ENCODE data around the gene NATD1.
"Not testable (repeated sequence)": the region's sequence is repeated elsewhere in the genome, so short reads cannot be mapped to it uniquely, and the experiment has no call there.

Gene NATD1

DNA sequence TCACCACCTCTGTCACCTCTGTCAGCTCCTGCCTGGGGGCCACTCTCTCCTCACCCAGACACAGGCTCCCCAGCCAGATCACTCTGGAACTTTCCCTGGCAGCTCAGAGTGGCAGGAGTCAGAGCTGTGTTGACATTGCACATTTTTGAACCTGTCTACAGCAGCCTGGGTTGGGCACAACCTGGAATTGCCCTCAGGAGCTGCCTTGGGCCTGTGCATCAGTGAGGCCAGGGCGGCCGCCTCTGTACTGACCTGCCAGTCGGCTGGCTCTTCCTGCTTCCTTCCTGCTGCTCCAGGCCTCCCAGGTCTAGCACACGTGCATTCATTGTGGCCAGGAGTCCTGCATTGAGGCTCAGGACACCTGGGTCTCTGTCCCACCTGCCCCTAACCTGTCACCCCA lies 25.1 kb downstream of the NATD1 start:
- Histone ChIP-seq H3K9me3 (no peaks in the 10 kb centered on the region), H3K27ac (no peak overlapping the region), H3K4me3 (no peak overlapping the region), H3K36me3 (no peaks in the 10 kb centered on the region), H3K27me3 (no peaks in the 10 kb centered on the region), H3K4me1 (no peaks in the 10 kb centered on the region)
- intact Hi-C loops (cut with DNase I; ENCODE audit: low total_unique reads): no loop called here
- no peak for TF ChIP-seq CTCF (IDR thresholded peaks at IDR 0.05)
- DNase-seq: no peak

GRCh38 chr17:21227277-21227676 lies 25.9 kb downstream of the NATD1 start:
- DNase-seq; H3K9me3 ChIP-seq; H3K36me3 ChIP-seq; H3K4me3 ChIP-seq; intact Hi-C loops (cut with DNase I; ENCODE audit: low total_unique reads); H3K27me3 ChIP-seq; H3K27ac ChIP-seq; H3K4me1 ChIP-seq: not testable (repeated sequence)

- H3K9me3 ChIP-seq: no peaks in the 10 kb centered on the region
- peaks cover 0 to 23% (median 3%) of the 10 kb centered on the region in 3 donors for H3K36me3 ChIP-seq
- H3K4me3 ChIP-seq: no peak overlapping the region
- H3K27ac ChIP-seq: no peak overlapping the region
- no peaks in the 10 kb centered on the region for H3K27me3 ChIP-seq
- H3K4me1 ChIP-seq: no peaks in the 10 kb centered on the region
- intact Hi-C loops (cut with DNase I; ENCODE audit: low total_unique reads): no loop called here
- no peak for TF ChIP-seq CTCF (IDR thresholded peaks at IDR 0.05)
- DNase-seq: no peak
Observed at GRCh38 chr17:21223086-21223485, 30.1 kb downstream of the NATD1 start.

- H3K36me3 ChIP-seq: peaks cover 0 to 23% (median 3%) of the 10 kb centered on the region in 3 donors
- no peak overlapping the region for H3K27ac ChIP-seq
- no peak for TF ChIP-seq CTCF (IDR thresholded peaks at IDR 0.05)
- H3K4me3 ChIP-seq: no peak overlapping the region
- no peaks in the 10 kb centered on the region for H3K27me3 ChIP-seq
- DNase-seq: no peak
- H3K4me1 ChIP-seq: peaks cover 0 to 13% (median 9%) of the 10 kb centered on the region in 4 donors
- H3K9me3 ChIP-seq: no peaks in the 10 kb centered on the region
- intact Hi-C loops (cut with DNase I; ENCODE audit: low total_unique reads): loop anchor here (5.0 kb wide), 1 partner anchor 92 kb away; the partner anchor contains the start of gene DHRS7B
Observed at GRCh38 chr17:21218831-21219380, 34.3 kb downstream of the NATD1 start.

GRCh38 chr17:21218101-21218500 lies 35.1 kb downstream of the NATD1 start:
- H3K27ac ChIP-seq: no peak overlapping the region
- H3K9me3 ChIP-seq: no peaks in the 10 kb centered on the region
- H3K4me1 ChIP-seq: peaks cover 0 to 16% (median 12%) of the 10 kb centered on the region in 4 donors
- H3K36me3 ChIP-seq: peaks cover 0 to 23% (median 3%) of the 10 kb centered on the region in 3 donors
- H3K27me3 ChIP-seq: no peaks in the 10 kb centered on the region
- no peak for TF ChIP-seq CTCF (IDR thresholded peaks at IDR 0.05)
- H3K4me3 ChIP-seq: no peak overlapping the region
- intact Hi-C loops (cut with DNase I; ENCODE audit: low total_unique reads): loop anchor here (5.0 kb wide), 1 partner anchor 91 kb away; the partner anchor contains the start of gene DHRS7B
- no peak for DNase-seq

DNA sequence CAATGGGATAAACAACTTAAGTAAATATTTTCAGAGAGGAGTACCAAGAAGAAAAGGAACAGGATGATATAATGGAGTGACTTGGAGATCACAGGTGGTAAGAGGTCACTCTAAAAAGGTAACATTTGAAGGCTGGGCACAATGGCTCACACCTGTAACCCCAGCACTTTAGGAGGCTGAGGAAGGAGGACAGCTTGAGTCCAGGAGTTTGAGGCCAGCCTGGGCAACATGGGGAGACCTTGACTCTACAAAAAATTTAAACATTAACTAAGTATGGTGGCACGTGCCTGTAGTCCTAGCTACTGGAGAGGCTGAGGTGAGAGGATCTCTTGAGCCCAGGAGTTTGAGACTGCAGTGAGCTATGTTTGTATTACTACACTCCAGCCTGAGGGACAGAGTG lies 35.9 kb downstream of the NATD1 start:
- intact Hi-C loops (cut with DNase I; ENCODE audit: low total_unique reads): loop anchor here (5.0 kb wide), 1 partner anchor 90 kb away; the partner anchor contains the start of gene DHRS7B
- H3K4me1 ChIP-seq: peaks cover 0 to 23% (median 19%) of the 10 kb centered on the region in 4 donors
- H3K27me3 ChIP-seq: no peaks in the 10 kb centered on the region
- no peak for DNase-seq
- H3K27ac ChIP-seq: no peak overlapping the region
- no peak for TF ChIP-seq CTCF (IDR thresholded peaks at IDR 0.05)
- H3K4me3 ChIP-seq: no peak overlapping the region
- no peaks in the 10 kb centered on the region for H3K9me3 ChIP-seq
- peaks cover 0 to 18% (median 0%) of the 10 kb centered on the region in 3 donors for H3K36me3 ChIP-seq
